NCI-H2081 treated with DMSO at 0.1 percent for 48 hours (cell line): ENCODE data around the gene TJP1.
"Not testable (repeated sequence)": the region's sequence is repeated elsewhere in the genome, so short reads cannot be mapped to it uniquely, and the experiment has no call there.

Experiments used
- DNase-seq: peaks from one replicate; lab custom pipeline; 2025; lab: John Stamatoyannopoulos, UW

The TJP1 gene

DNA sequence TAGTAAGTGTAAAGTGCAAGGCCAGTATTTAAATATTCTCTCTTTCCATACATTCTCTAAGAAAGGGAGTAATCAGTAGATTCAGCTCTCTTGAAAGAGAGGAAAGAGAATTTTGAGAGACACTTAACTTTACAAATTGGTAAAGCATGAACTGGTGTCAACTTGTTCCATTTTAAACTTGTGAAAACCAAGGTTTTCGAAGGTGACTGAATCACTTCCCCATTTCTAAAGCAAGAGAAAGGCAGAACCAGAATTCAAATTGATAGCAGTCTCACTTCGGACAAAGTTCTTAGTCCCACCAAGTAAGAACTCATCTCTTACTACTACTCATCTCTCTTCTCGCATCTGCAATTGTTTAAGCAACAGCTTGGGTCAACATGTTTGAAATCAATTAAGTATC lies 22.4 kb downstream of the TJP1 start:
- DNase-seq, result no peak

DNA sequence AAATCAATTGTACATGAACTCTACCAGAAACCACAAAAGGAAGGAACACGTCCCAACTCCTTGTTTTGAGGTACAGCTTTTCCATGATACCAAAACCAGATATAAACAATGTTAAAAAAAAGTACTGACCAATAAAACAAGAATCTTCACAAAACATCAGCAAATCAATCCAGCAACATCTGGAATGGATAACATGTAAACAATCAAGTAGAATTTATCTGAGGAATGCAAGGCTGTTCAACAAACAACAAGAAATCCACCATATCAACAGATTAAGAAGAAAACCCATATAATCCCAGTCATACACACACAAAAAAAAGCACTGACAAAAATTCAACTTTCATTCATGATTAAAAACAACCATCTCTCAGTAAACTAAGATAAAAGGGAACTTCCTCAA lies 26.7 kb downstream of the TJP1 start:
- no peak for DNase-seq

DNA sequence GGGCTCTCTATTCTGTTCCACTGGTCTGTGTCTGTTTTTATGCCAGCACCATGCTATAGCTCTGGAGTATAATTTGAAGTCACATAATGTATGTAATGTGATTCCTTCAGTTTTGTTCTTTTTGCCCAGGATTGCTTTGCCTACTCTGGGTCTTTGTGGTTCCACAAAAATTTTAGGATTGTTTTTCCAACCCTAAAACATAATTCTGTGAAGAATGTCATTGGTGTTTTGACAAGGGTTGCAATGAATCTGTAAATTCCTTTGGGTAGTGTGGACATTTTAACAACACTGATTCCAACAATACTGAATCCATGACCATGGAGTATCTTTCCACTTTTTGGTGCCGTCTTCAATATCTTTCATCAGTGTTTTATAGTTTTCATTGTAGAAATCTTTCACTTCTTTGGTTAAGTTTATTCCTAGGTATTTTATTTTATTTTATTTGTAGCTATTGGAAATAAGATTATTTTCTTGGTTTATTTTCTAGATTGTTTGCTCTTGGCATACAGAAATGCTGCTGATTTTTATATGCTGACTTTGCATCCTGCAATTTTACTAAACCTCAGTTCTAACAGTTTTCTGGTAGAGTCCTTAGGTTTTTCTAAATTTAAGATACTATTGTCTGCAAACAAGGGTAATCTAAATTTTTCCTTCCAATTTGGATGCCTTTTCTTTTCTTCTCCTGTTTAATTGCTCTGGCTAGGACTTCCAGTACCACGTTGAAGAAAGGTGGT lies 29.7 kb downstream of the TJP1 start:
- DNase-seq, result no peak

DNA sequence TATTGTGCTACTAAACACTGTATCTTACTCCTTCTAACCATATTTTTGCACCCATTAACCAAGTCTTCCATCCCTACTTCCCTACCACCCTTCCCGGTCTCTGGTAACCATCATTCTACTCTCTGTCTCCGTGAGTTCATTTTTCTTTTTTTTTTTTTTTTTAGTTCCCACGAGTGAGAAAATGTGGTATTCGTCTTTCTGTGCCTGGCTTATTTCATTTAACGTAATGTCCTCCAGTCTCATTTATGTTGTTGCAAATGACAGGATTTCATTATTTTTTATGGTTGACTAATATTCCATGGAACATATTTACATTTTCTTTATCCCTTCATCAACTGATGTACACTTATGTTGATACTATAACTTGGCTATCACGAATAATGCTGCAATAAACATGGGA lies 31.7 kb downstream of the TJP1 start:
- DNase-seq, result no peak

DNA sequence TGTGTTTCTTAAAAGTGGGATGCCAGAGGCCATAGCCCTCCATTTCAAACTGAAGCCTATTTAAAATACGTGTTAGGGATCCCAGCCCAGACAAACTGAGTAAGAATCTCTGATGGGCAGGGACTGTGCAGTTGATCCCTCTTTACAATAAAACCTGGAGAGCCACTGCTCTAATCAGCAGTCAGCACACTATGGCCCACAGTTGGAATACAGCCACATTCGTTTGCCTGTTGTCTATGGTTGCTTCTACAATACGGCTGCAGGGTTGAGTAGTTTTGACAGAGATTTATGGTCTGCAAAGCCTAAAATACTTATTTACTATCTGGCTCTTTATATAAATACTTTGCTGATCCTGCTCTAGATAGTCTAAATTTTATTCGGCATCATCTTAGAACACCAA lies 32.4 kb downstream of the TJP1 start:
- DNase-seq, result no peak

DNA sequence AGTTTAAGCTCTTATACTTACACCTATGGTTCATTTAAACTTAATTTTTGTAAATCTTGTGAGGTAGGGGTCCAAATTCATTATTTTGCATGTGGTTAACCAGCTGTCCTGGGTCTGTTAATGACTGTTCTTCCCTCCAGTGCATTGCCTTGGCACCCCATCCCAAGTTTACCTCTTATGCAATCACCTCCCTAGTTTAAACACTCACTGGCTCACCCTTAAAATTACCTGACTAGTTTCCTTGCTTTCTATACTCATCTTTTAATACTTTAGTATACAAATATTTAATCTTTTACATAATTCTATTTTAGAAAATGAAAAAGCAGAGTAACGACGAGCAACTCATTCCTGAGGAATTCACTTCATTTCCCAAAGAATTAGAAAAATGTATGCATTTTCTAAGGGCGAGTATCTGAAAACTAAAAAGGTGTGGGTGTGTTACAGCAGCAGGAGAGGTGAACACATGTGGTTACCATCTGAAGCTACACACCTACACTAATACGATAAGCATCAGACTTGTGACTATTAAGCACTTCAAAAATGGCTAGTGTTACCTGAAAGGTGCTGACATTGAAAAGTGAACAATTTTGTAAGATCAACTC lies 33.7 kb downstream of the TJP1 start:
- no peak for DNase-seq

DNA sequence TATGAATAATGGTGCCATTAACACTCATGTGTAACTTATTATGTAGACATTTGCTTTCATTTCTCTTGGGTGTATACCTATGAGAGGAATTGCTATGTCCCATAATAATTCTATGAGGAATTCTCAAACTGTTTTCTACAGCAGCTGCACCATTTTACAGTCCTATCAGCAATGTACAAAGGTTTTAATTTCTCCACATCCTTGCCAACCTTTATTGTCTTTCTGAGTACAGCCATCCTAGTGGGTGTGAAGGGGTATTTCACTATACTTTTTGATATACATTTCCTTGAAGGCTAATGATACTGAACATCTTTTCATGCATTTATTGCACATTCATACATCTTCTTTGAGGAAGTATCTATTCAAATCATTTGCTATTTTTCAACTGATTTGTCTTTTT lies 34.5 kb downstream of the TJP1 start:
- DNase-seq, result no peak

DNA sequence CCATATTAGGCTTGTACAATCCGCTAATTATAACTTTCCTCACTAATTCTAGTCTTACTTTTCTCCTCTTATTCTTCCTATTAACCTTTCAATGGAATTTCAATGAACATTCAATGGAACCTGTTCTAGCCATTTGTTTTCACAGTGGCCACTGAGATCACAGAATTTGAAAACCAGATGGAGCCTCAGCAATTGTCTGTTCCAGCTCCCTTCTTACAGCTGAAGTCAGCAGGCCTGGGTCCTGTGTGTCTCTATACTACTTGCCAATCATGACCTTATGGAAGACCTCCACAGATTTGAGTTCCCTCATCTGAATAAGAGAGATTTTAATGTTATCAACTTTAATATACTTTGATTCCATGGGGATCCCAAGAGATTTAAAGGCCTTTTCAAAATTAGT lies 36.6 kb downstream of the TJP1 start:
- DNase-seq, result no peak

DNA sequence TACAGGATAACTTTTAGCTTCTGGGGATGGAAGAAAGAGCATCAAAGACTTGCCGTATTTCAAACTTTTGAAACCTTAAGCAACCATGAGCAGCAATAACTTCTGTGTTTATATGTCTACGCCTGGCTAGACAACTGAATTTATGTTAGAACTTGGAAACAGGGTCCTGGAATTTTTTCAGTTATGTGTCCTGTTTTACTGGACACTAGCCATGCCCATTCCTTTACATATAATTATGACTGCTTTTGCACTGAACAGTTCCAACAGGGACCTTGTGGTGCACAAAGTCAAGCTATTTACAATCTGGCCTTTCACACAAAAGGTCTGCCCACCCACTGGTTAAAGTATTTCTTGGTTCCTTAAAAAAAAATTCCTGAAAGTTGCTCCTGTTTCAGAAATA lies 37.1 kb downstream of the TJP1 start:
- DNase-seq, result no peak

DNA sequence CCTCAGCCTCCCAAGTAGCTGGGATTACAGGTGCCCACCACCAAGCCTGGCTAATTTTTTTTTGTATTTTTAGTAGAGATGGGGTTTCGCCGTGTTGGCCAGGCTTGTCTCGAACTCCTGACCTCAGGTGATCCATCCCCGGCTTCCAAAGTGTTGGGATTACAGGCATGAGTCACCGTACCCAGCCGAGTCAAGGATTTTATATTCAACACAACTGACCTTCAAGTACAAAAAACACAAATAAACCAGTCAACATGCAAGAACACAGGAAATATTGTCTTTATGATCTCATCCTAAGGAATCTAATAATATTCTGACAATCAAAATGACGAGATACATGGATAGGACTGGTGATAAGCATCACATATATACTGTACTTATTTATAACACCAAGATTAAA lies 37.9 kb downstream of the TJP1 start:
- DNase-seq, result no peak

DNA sequence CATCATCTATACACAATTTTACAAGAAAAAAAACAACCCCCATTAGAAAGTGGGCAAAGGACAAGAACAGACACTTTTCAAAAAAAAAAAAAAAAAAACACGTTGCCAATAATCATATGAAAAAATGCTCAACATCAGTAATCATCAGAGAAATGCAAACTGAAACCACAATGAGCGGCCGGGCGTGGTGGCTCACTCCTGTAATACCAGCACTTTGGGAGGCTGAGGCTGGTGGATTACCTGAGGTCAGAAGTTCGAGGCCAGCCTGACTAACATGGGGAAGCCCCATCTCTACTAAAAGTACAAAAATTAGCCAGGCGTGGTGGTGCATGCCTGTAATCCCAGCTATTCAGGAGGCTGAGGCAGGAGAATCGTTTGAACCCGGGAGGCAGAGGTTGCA lies 39.5 kb downstream of the TJP1 start:
- DNase-seq, result not testable (repeated sequence)

DNA sequence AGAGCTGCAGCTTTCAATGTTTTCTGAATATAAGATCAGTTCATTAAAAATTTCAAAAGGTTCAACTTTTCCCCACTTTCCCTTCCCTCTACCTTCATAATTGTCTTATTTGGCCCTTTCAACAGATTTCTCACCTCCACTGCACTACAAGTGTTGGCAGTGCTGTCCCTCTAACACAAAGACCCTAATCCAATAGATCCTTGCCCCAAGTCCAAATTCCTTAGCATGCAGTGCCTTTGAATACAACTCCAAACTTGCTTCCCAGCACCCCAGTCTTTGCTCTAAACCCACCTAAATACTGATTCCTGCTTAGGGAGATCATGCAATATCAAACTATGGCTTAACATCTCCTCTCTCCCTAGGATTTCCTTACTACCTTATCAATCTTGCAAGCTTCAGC lies 43.9 kb downstream of the TJP1 start:
- no peak for DNase-seq

DNA sequence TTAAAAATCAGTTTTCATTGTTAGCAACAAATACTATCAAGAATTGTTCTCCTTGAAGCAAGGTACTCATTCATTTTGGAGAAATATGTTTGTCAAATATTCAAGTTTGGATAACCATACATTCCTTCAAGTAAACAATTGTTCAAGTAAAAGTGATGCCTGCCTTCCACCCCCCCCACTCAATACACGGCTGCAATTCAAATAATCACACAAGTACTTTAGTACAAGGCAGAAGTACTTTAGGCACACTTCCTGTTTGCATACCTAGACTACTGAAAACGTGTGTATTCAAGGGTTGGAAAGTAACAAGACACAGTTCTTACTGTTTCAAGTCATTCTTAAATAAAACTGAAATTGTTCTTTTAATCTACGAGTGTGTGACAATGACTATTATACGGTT lies 45.4 kb downstream of the TJP1 start:
- no peak for DNase-seq

DNA sequence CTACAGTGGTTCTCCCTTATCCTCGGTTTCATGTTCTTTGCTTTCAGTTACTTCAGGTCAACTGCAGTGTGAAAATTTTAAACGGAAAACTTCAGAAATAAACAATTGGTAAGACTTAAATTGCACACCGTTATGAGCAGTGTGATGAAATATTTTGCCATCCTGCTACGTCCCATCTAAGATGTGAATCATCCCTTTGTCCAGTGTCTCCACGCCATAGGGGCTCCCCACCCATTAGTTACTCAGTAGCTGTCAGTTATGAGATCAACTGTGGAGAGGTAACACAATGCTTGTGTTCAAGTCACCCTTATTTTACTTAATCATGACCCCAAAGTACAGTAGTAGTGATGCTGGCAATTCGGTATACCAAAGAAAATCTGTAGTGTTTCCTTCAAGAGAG lies 47.4 kb downstream of the TJP1 start:
- DNase-seq, result no peak

DNA sequence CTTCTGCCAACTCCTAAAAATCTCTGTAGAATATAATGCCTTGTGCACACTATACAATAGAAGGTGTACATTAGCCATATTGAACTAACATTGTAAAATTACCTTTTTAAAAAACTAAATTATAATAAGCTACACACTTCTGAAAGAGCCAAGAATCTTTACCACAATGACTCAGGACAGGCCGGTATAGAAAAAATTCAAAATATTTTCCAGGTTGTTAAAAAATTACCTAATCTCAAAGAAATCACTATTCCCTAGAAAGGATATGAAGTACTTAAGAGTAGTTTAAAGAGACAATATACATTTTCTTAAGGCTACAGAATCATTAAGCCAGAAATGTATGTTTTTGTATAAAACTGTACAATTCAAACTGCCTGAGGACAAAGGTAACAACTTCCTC lies 48.5 kb downstream of the TJP1 start:
- no peak for DNase-seq

DNA sequence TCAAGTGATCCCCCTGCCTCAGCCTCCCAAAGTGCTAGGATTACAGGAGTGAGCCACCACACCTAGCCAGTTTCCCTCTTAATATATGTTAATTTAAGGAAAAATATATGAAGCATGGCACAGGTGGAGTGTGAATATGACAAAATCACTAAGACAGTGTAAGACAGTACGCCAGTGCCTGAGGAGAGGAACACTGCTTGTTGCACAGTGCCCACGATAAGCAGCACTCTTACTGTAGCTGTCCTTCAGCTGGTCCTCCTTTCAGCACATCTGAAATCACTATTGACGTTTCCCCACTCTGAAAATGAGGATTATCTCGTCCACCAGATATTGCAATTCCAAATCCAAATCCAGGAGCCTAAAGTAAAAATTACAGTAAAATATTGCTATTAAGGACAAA lies 49.3 kb downstream of the TJP1 start:
- no peak for DNase-seq

DNA sequence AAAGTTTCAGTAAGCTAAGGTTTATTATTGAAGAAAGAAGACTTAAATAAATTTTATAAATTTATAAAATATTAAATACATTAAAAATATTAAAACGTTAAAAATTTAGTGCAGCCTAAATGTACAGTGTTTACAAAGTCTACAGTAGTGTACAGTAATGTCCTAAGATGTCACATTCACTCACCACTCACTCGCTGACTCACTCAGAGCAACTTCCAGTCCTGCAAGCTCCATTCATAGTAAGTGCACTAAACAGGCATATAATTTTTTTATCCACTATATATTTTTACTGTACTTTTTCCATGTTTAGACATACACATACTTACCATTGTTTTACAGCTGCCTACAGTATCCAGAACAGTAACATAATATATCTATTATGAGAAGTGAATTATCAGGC lies 51.5 kb downstream of the TJP1 start:
- DNase-seq, result no peak

DNA sequence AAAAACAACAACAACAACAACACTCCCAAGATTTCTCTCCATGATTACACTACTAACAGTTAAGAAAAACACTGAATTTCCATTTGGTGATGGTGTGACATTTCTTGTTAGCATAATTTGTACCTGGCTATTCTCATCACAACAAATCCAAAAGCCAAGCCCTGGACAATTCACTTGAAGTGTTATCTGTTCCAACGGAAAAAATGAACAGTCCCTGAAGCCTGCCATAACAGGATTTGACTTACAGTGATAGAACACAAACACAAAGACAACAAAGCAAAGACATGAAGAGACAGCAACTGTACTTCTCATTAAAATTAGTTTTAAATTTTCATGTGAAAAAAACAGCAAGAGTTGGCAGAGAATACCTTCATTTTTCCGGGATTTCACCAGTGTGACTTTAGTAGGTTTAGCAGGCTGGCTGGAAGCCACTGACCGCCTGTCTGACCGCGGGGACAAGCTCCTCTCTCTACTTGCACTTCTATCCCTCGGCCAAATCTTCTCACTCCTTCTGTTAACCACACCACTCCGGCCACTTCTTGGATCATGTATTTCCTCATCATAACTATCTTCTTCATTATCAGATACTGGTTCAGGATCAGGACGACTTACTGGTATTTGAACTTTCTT lies 56.3 kb downstream of the TJP1 start:
- no peak for DNase-seq

DNA sequence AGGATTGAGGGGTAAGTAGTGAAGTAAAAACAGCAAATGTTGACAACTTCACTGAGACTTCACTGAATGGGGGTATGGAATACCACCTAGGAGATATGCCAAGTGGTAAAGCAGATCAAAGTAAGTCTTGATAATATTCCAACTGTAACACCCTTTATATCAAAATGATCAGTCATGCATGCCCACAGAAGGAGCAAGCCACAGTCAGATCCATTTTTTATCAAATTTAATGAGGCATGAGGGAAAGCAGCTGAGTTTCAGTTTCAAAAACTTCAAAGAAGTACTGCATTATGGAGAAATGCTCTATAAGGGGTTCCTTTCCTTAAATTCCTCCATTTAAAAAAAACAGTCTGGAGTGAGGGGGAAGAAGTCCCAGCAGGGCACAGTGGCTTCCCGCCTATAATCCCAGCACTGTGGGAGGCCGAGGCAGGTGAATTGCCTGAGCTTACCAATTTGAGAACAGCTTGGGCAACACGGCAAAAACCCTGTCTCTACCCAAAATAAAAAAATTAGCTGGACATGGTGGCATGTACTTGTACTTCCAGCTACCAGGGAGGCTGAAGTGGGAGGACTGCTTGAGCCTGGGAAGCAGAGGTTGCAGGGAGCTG lies 56.9 kb downstream of the TJP1 start:
- no peak for DNase-seq

DNA sequence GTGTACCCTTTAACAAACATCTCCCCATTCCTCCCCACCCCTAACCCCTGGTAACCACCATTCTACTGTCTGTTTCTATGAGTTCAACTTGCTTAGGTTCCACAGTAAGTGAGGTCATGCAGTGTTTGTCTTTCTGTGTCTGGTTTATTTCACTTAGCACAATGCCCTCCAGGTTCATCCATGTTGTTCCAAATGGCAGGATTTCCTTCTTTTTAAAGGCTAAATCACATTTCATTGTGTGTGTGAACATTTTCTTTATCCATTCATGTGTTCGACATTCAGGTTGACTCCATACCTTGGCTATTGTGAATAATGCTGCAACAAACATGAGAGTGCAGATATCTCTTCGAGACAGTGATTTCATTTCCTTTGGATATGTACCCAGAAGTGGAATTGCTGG lies 62.7 kb downstream of the TJP1 start:
- DNase-seq, result no peak

DNA sequence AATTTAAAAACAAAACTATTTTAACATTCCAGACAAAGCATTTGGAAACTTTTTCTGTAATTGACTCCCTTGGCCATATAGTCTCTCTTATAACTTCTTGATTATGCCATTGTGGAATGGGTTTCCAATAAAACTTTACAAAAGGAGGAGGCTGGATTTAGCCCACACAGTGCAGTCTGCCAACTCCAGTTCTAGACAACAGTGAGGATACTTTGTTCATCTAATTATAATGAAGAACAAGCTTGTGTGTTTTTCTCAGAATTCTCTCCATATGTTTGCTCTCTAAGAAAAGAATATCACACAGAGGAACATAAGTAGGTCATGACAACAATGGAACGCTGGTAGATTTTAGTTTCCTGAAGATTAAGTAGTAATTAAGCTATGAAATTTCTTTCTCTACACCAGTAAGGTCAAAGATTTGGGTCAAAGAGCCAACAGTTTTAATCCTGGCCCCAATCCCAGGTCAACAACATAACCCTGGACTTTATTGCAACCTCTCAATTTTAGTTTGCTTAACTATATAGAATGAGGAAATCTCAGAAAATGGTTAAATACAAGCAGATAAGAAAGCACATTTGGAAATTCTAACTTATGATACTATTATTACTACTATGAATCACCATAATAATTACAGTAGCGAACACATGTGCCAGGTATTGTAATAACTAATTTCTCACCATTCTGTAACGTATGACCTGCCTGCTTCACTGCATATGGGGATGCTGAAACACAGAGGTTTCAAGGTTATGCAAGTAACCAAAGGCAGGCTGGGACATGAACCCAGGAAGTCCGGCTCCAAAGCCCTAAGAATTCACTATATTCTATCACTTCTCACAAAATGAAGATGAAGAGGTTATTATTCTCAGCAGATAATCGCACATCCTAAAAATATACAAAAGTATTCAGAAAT lies 65.7 kb downstream of the TJP1 start:
- DNase-seq, result no peak

DNA sequence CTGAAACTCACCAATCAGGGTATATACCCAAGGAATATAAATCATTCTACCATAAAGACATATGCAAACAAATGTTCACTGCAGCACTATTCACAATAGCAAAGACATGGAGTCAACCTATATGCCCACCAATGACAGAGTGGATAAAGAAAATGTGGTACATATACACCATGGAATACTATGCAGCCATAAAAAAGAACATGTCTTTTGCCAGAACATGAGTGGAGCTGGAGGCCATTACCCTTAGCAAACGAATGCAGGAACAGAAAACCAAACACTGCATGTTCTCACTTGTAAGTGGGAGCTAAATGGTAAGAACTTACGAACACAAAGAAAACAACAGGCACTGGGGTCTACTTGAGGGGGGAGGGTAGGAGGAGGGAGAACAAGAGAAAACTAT lies 68.3 kb downstream of the TJP1 start:
- not testable (repeated sequence) for DNase-seq
